Fibroblast of the aortic adventitia (primary cell): ENCODE measurements around the gene RAPGEF2. TPM values are rescaled to one million over a fixed set of nuclear protein-coding genes. Genes with fewer than 3 reads are reported as not detected.

Experiments used
- DNase-seq: peaks from one replicate; pipeline ENCODE4 v3.0.0-alpha.2; 2010; ENCODE audit warnings: low read depth
- H3K4me3 ChIP-seq: 2 replicates; pipeline ENCODE4 v1.5.1; 2011; ENCODE audit warnings: low read depth, mild to moderate bottlenecking, control low read depth, low read length, moderate library complexity
- CTCF ChIP-seq: IDR thresholded peaks from 2 replicates; pipeline ENCODE4 v1.5.1; 2011; ENCODE audit warnings: mild to moderate bottlenecking, low read length, control low read depth, inconsistent platforms; ENCODE audit not compliant: insufficient read depth
- total RNA-seq: library from RNA; depleted of rRNA; stranded (reverse); fragments of >200 nt; gene quantifications from 2 replicates; pipeline ENCODE4 v1.2.3, GENCODE V29; 2012; ENCODE audit warnings: low replicate concordance

RAPGEF2 gene
- total RNA-seq, 1 donor, result 44.0 TPM

GRCh38 chr4:159216834-159217233 is 114.0 kb downstream of the RAPGEF2 start:
- no peak overlapping the region for H3K4me3 ChIP-seq
- DNase-seq, result no peak
- TF ChIP-seq CTCF, result no peak

- H3K4me3 ChIP-seq, result no peak overlapping the region
- no peak for TF ChIP-seq CTCF
- no peak for DNase-seq
Observed at GRCh38 chr4:159219862-159220261, 117.0 kb downstream of the RAPGEF2 start.

- no peak overlapping the region for H3K4me3 ChIP-seq
- TF ChIP-seq CTCF, result no peak
- DNase-seq, result no peak
Observed at GRCh38 chr4:159220353-159220752, 117.5 kb downstream of the RAPGEF2 start.

DNA sequence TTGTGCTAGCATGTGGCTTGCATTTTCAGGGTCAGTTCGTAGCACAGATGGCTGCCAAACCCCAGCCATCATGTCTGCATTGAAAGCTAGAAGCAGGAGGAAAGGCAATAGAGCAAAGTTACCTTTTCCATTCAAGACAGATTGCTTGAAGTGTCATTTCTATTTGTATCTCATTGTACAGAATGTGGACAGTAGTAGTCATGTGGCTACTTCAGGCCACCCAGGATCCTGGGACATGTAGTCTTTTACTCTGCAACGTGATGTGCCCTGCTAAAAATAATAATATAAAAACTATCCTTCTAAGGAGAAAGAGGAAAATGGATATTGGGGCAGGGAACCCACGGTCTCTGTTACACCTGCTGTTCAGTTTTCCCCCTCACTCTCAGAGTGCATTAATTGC is 118.4 kb downstream of the RAPGEF2 start:
- no peak for TF ChIP-seq CTCF
- no peak overlapping the region for H3K4me3 ChIP-seq
- no peak for DNase-seq

DNA sequence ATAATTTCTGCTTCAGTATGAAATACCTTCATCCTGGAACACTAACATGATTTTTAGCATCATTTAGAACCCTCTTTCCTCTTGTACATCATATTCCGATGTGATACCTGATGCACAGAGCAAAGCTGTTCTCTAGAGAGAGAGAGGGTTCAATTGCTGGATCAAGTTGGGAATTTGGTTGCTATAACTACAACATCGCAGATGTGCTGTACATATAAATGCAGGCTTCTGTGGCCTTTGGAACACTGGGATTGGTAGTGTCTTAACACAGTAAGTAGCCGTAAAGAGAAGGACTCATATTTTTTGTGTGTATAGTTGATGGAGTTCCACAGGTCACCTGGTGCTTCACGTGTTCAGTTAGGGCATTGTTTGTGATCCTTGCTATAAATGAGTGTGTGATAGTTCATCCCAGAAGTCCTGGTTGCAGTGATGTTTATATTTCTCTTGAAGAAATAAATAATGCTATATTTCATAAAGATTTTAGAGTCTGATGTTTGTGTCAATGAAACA is 119.2 kb downstream of the RAPGEF2 start:
- DNase-seq, result no peak
- no peak for TF ChIP-seq CTCF
- H3K4me3 ChIP-seq, result no peak overlapping the region

DNA sequence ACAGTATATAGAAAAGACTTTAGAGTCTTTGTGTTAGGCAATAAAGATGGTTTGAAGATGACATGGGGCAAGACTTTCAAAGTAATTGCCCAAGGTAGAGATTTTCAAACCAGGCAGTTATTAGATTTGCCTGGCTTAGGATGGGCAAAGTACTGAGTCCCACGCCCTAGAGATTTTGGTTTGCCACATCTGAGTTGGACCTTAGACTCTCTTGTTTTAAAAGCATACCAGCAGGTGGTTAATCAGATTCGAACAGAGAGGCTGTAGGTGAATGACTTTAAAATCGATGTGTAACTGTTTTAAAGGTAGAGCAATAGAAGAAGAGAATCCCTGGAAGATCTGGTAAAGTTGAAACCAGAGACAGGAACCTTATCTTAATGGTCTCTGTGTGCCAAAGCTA is 121.5 kb downstream of the RAPGEF2 start:
- no peak for TF ChIP-seq CTCF
- H3K4me3 ChIP-seq, result no peak overlapping the region
- DNase-seq, result no peak

GRCh38 chr4:159227378-159227777 is 124.5 kb downstream of the RAPGEF2 start:
- no peak for TF ChIP-seq CTCF
- no peak for DNase-seq
- no peak overlapping the region for H3K4me3 ChIP-seq
